CD4-positive, alpha-beta T cell treated with Interleukin-1 beta for 1 hour (primary cell): ENCODE results near the gene FAM81A.
A peak's percentile ranks its signal among the peaks of the same experiment; 100 is the strongest.
"Not testable (repeated sequence)": the region's sequence is repeated elsewhere in the genome, so short reads cannot be mapped to it uniquely, and the experiment has no call there.

Experiments
- DNase-seq, 2 donors: peaks; one replicate each; pipeline ENCODE4 v3.0.0-alpha.2; 2020 to 2022

FAM81A gene

GRCh38 chr15:59489485-59489884 is 51.5 kb downstream of the FAM81A start:
- DNase-seq: not testable (repeated sequence)

GRCh38 chr15:59491062-59491461 is 53.1 kb downstream of the FAM81A start:
- no peak for DNase-seq

GRCh38 chr15:59492389-59493377 is 54.7 kb downstream of the FAM81A start:
- DNase-seq: peak; percentile 51 to 64

- peak in 1 of 2 donors; percentile 36 for DNase-seq
Measured at GRCh38 chr15:59501597-59501996, 63.6 kb downstream of the FAM81A start.

GRCh38 chr15:59515190-59515589 is 77.2 kb downstream of the FAM81A start:
- no peak for DNase-seq

- no peak for DNase-seq
Measured at GRCh38 chr15:59516655-59517461, 78.9 kb downstream of the FAM81A start.

GRCh38 chr15:59519329-59519728 is 81.3 kb downstream of the FAM81A start:
- DNase-seq: no peak

GRCh38 chr15:59521443-59521842 is 83.5 kb downstream of the FAM81A start:
- no peak for DNase-seq

GRCh38 chr15:59522988-59523461 is 85.0 kb downstream of the FAM81A start:
- peak; percentile 57 to 71 for DNase-seq

GRCh38 chr15:59523702-59524101 is 85.7 kb downstream of the FAM81A start:
- no peak for DNase-seq

- peak; percentile 7 to 30 for DNase-seq
Measured at GRCh38 chr15:59524331-59524731, 86.3 kb downstream of the FAM81A start.

- not testable (repeated sequence) for DNase-seq
Measured at GRCh38 chr15:59526466-59526865, 88.5 kb downstream of the FAM81A start.

- no peak for DNase-seq
Measured at GRCh38 chr15:59528429-59528828, 90.4 kb downstream of the FAM81A start.

- peak; percentile 68 to 71 for DNase-seq
Measured at GRCh38 chr15:59528961-59529402, 91.0 kb downstream of the FAM81A start.

- DNase-seq: no peak
Measured at GRCh38 chr15:59531066-59531675, 93.2 kb downstream of the FAM81A start.

- peak; percentile 26 to 35 for DNase-seq
Measured at GRCh38 chr15:59532770-59533379, 94.9 kb downstream of the FAM81A start.

GRCh38 chr15:59536553-59536952 is 98.6 kb downstream of the FAM81A start:
- DNase-seq: no peak

- DNase-seq: no peak
Measured at GRCh38 chr15:59537403-59537802, 99.4 kb downstream of the FAM81A start.

- DNase-seq: no peak
Measured at GRCh38 chr15:59538494-59538893, 100.5 kb downstream of the FAM81A start.

- DNase-seq: no peak
Measured at GRCh38 chr15:59539799-59540198, 101.8 kb downstream of the FAM81A start.

GRCh38 chr15:59540654-59541053 is 102.7 kb downstream of the FAM81A start:
- no peak for DNase-seq

GRCh38 chr15:59541750-59542149 is 103.8 kb downstream of the FAM81A start:
- DNase-seq: no peak
